ENCODE results near the gene SAA2.
"Not testable (repeated sequence)": the region's sequence is repeated elsewhere in the genome, so short reads cannot be mapped to it uniquely, and the experiment has no call there.

The SAA2 gene

GRCh38 chr11:18248561-18248960, at the start of gene SAA2:
Gene SAA2, minus strand, starts transcription at chr11:18248668. Its CDS starts 657 bp downstream, at chr11:18248011.
- DNase-seq (ENCODE audit: low spot score), result no peak

GRCh38 chr11:18295316-18295715, 46.8 kb upstream of the SAA2 start:
- DNase-seq (ENCODE audit: low spot score), result peak; percentile 55

- no peak for DNase-seq (ENCODE audit: low spot score)
These were observed 46.4 kb upstream of the SAA2 start for GRCh38 chr11:18294862-18295261.

- no peak for DNase-seq (ENCODE audit: low spot score)
These were observed 40.4 kb upstream of the SAA2 start for GRCh38 chr11:18288911-18289310.

- no peak for DNase-seq (ENCODE audit: low spot score)
These were observed 37.4 kb upstream of the SAA2 start for GRCh38 chr11:18285841-18286240.

- no peak for DNase-seq (ENCODE audit: low spot score)
These were observed 34.2 kb upstream of the SAA2 start for GRCh38 chr11:18282626-18283025.

- no peak for DNase-seq (ENCODE audit: low spot score)
These were observed 32.1 kb upstream of the SAA2 start for GRCh38 chr11:18280438-18281045.

- DNase-seq (ENCODE audit: low spot score), result peak; percentile 45
These were observed 29.2 kb upstream of the SAA2 start for GRCh38 chr11:18277565-18278271.

- DNase-seq (ENCODE audit: low spot score), result no peak
These were observed 22.7 kb upstream of the SAA2 start for GRCh38 chr11:18271206-18271605.

- no peak for DNase-seq (ENCODE audit: low spot score)
These were observed 21.6 kb upstream of the SAA2 start for GRCh38 chr11:18270102-18270501.

- not testable (repeated sequence) for DNase-seq (ENCODE audit: low spot score)
These were observed 20.8 kb upstream of the SAA2 start for GRCh38 chr11:18269252-18269651.

GRCh38 chr11:18267335-18268133, 19.1 kb upstream of the SAA2 start:
- DNase-seq (ENCODE audit: low spot score), result not testable (repeated sequence)

GRCh38 chr11:18265949-18266348, 17.5 kb upstream of the SAA2 start, which contains the start of gene SAA1:
Gene SAA1, plus strand, starts transcription at chr11:18266264. Its CDS starts 624 bp downstream, at chr11:18266888.
- no peak for DNase-seq (ENCODE audit: low spot score)

- DNase-seq (ENCODE audit: low spot score), result no peak
These were observed 16.4 kb upstream of the SAA2 start for GRCh38 chr11:18264677-18265555.

GRCh38 chr11:18264035-18264434, 15.6 kb upstream of the SAA2 start:
- DNase-seq (ENCODE audit: low spot score), result no peak

- not testable (repeated sequence) for DNase-seq (ENCODE audit: low spot score)
These were observed 14.3 kb upstream of the SAA2 start for GRCh38 chr11:18262681-18263350.

- no peak for DNase-seq (ENCODE audit: low spot score)
These were observed 13.3 kb upstream of the SAA2 start for GRCh38 chr11:18261721-18262120.

GRCh38 chr11:18259259-18259658, 10.8 kb upstream of the SAA2 start:
- DNase-seq (ENCODE audit: low spot score), result no peak

- no peak for DNase-seq (ENCODE audit: low spot score)
These were observed 6.4 kb upstream of the SAA2 start for GRCh38 chr11:18254781-18255361.

- no peak for DNase-seq (ENCODE audit: low spot score)
These were observed 5.4 kb upstream of the SAA2 start for GRCh38 chr11:18253778-18254338.

GRCh38 chr11:18253233-18253632, 4.8 kb upstream of the SAA2 start:
- no peak for DNase-seq (ENCODE audit: low spot score)
